GM12891 (cell line): ENCODE measurements around the gene RNF220.

Experiments
- POLR2A ChIP-seq: IDR thresholded peaks from 2 replicates; pipeline ENCODE4 v1.6.1; 2011; ENCODE audit warnings: low read depth, low read length, control low read depth
- POLR2AphosphoS5 ChIP-seq: IDR thresholded peaks from 2 replicates; pipeline ENCODE4 v1.6.1; 2011; ENCODE audit warnings: low read depth, low read length, control low read depth
- SPI1 ChIP-seq: IDR thresholded peaks from 2 replicates; pipeline ENCODE4 v1.6.1; 2011; ENCODE audit warnings: low read depth, low read length, control low read depth
- TAF1 ChIP-seq: IDR thresholded peaks from 2 replicates; pipeline ENCODE4 v1.6.1; 2011; ENCODE audit warnings: low read depth, low read length, control low read depth

- TF ChIP-seq POLR2A: no peak
- no peak for TF ChIP-seq POLR2AphosphoS5
- no peak for TF ChIP-seq SPI1
- TF ChIP-seq TAF1: no peak
Observed at GRCh38 chr1:44572572-44572879, 167.5 kb downstream of the RNF220 start.
